ENCODE data around the gene LRRC9. TPM values are rescaled to one million over a fixed set of nuclear protein-coding genes. Genes with fewer than 3 reads are reported as not detected.

Gene LRRC9
- total and polyA plus RNA-seq, 2 donors (not counting 3 experiments of a cell fraction or from before 2014, with no cell fraction given), result not detected

DNA sequence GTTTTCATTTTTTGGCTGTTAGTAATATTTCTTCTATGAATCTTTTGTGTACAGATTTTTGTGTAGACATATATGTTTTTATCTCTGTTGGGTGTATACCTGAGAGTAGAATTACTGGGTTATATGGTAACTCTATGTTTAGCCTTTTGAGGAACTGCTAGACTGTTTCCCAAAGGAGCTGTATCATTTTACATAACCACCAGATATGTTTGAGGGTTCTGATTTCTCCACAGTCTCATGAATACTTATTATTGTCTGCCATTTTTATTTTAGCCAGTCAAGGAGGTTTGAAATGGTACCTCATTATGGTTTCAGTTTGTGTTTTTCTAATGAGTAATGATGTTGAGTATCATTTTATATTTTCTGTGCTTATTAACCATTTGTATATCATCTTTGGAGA is 173.7 kb downstream of the LRRC9 start:
- BruUV-seq (replicated peaks), result no TSS peak
- intact Hi-C loops (cut with micrococcal nuclease), result loop anchor here (5.0 kb wide), 3 partner anchors 59 to 611 kb away; partner anchors contain the start of genes JKAMP and L3HYPDH
- peak overlapping the region; percentile 98 for H3K9ac ChIP-seq (replicated peaks; ENCODE audit: extremely low read depth, insufficient read depth, low read length)
- H3K79me2 ChIP-seq (ENCODE audit: control insufficient read depth, insufficient read depth, low read length), result peaks cover 62% of the 10 kb centered on the region
- DNase-seq (ENCODE audit: low read depth, low spot score) (no peak), FAIRE-seq (peak; percentile 12)
- peaks cover 0 to 5% of the 10 kb centered on the region in 2 experiments for H3K36me3 ChIP-seq (ENCODE audit: control insufficient read depth in 2 of 2, extremely low read depth in 1 of 2, insufficient read depth in 2 of 2, low read length in 2 of 2)
- H2AFZ ChIP-seq (ENCODE audit: low read depth, low read length), result no peak overlapping the region
- TF ChIP-seq JUN (IDR thresholded peaks at IDR 0.05; ENCODE audit: borderline replicate concordance, insufficient read depth, insufficient read length, low read depth), result no peak
- no peak for TF ChIP-seq MYC (IDR thresholded peaks at IDR 0.05; ENCODE audit: low read depth, low read length)
- TF ChIP-seq, protein P1, sequence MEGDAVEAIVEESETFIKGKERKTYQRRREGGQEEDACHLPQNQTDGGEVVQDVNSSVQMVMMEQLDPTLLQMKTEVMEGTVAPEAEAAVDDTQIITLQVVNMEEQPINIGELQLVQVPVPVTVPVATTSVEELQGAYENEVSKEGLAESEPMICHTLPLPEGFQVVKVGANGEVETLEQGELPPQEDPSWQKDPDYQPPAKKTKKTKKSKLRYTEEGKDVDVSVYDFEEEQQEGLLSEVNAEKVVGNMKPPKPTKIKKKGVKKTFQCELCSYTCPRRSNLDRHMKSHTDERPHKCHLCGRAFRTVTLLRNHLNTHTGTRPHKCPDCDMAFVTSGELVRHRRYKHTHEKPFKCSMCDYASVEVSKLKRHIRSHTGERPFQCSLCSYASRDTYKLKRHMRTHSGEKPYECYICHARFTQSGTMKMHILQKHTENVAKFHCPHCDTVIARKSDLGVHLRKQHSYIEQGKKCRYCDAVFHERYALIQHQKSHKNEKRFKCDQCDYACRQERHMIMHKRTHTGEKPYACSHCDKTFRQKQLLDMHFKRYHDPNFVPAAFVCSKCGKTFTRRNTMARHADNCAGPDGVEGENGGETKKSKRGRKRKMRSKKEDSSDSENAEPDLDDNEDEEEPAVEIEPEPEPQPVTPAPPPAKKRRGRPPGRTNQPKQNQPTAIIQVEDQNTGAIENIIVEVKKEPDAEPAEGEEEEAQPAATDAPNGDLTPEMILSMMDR (IDR thresholded peaks at IDR 0.05; ENCODE audit: extremely low read depth in 1 of 2, insufficient read depth in 1 of 2, low read depth in 1 of 2, low read length in 2 of 2), result no peak
- no peak for TF ChIP-seq GATA2 (IDR thresholded peaks at IDR 0.05; ENCODE audit: insufficient read depth, insufficient read length, low read depth, low read length)
- TF ChIP-seq, protein P2, sequence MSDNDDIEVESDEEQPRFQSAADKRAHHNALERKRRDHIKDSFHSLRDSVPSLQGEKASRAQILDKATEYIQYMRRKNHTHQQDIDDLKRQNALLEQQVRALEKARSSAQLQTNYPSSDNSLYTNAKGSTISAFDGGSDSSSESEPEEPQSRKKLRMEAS (IDR thresholded peaks at IDR 0.05; ENCODE audit: insufficient read depth, insufficient read length), result no peak
- no peak for TF ChIP-seq FOS (IDR thresholded peaks at IDR 0.05; ENCODE audit: borderline replicate concordance, insufficient read depth, low read length)
- TF ChIP-seq POLR2AphosphoS5 (IDR thresholded peaks at IDR 0.05; ENCODE audit: insufficient read depth, low read depth, low read length), result no peak
- no peak for TF ChIP-seq POLR2A (IDR thresholded peaks at IDR 0.05; ENCODE audit: low read depth, low read length)
- TF ChIP-seq EZH2 (IDR thresholded peaks at IDR 0.05; ENCODE audit: borderline replicate concordance, low read depth, low read length, severe bottlenecking), result no peak
- peak overlapping the region; percentile 97 for H3K4me2 ChIP-seq (ENCODE audit: insufficient read depth, low read length)
- dilution Hi-C loops (cut with MboI; ENCODE audit: extremely low pct_ligation_motif_present, low sequenced_read_pairs), result no loop called here
- ChIA-PET CTCF (interaction anchor here (1.5 to 2.1 kb wide), 2 partner anchors 7 to 72 kb away, joined by 5 to 8 read pairs; partner anchors contain the start of gene DHRS7), POLR2A (no interaction called here)
- no peaks in the 10 kb centered on the region for H3K27me3 ChIP-seq (ENCODE audit: control insufficient read depth in 2 of 2, insufficient read depth in 2 of 2, low read length in 2 of 2)
- H4K20me1 ChIP-seq (replicated peaks; ENCODE audit: control insufficient read depth, extremely low read depth, insufficient read depth, low read length), result no peaks in the 10 kb centered on the region
- H3K9me3 ChIP-seq (replicated peaks; ENCODE audit: control insufficient read depth, insufficient read depth, low read length), result no peaks in the 10 kb centered on the region
- H3K4me1 ChIP-seq (ENCODE audit: control insufficient read depth, extremely low read depth, insufficient read depth, low read length), result peaks cover 25% of the 10 kb centered on the region
- no peaks in the 10 kb centered on the region for H3K9me1 ChIP-seq (replicated peaks; ENCODE audit: control insufficient read depth, extremely low read depth, insufficient read depth, low read length)
- H3K27ac ChIP-seq (ENCODE audit: insufficient read depth, low read depth, low read length), result peak overlapping the region; percentile 93
- peak overlapping the region; percentile 39 to 86 (median 86) for H3K4me3 ChIP-seq (replicated peaks in 1 of 3; ENCODE audit: insufficient read depth in 1 of 3, low read depth in 1 of 3, low read length in 3 of 3)
